ENCODE results near the gene ZEB1.

Gene ZEB1

GRCh38 chr10:31451766-31452165 is 132.8 kb downstream of the ZEB1 start:
- H3K4me1 ChIP-seq (ENCODE audit: control insufficient read depth, insufficient read depth, low read length) = no peaks in the 10 kb centered on the region
- CTCF ChIA-PET = interaction anchor here (0.7 kb wide), 1 partner anchor 1092 kb away, joined by 3 read pairs; no protein-coding TSS in a partner anchor
- no peaks in the 10 kb centered on the region for H3K9me3 ChIP-seq (ENCODE audit: control insufficient read depth, insufficient read depth, low read depth, low read length)
- no peak overlapping the region for H3K4me3 ChIP-seq (ENCODE audit: low read depth, low read length)
- H3K36me3 ChIP-seq (ENCODE audit: control insufficient read depth in 2 of 2, insufficient read depth in 1 of 2, low read length in 2 of 2) = no peaks in the 10 kb centered on the region
- no peak for TF ChIP-seq ZNF140 (tag by site-specific recombination; IDR thresholded peaks at IDR 0.05)
- no peak for TF ChIP-seq ZNF133 (tag by site-specific recombination; IDR thresholded peaks at IDR 0.05)
- TF ChIP-seq ELK4 (IDR thresholded peaks at IDR 0.05; ENCODE audit: borderline replicate concordance, low read depth, low read length) = no peak
- TF ChIP-seq PRDM6 (tag by site-specific recombination; IDR thresholded peaks at IDR 0.05) = no peak
- no peak for TF ChIP-seq SP3 (tag by site-specific recombination; IDR thresholded peaks at IDR 0.05)
- no peak for TF ChIP-seq ZFP41 (tag by site-specific recombination; IDR thresholded peaks at IDR 0.05; ENCODE audit: borderline replicate concordance)
- no peak for TF ChIP-seq FEZF1 (tag by site-specific recombination; IDR thresholded peaks at IDR 0.05)
- TF ChIP-seq ZNF704 (tag by site-specific recombination; IDR thresholded peaks at IDR 0.05) = no peak
- TF ChIP-seq PBX3 (CRISPR knock-in tag; IDR thresholded peaks at IDR 0.05) = no peak
- TF ChIP-seq GLI2 (tag by site-specific recombination; IDR thresholded peaks at IDR 0.05; ENCODE audit: borderline replicate concordance, low read depth) = no peak
- TF ChIP-seq ZNF776 (tag by site-specific recombination; IDR thresholded peaks at IDR 0.05; ENCODE audit: borderline replicate concordance) = no peak
- no peak overlapping the region for H3K27ac ChIP-seq (ENCODE audit: extremely low read depth, low read depth, low read length)
- POLR2A ChIA-PET = no interaction called here

- POLR2A ChIA-PET = no interaction called here
- H3K4me1 ChIP-seq (ENCODE audit: control insufficient read depth, insufficient read depth, low read length) = no peaks in the 10 kb centered on the region
- CTCF ChIA-PET = no interaction called here
- no peak overlapping the region for H3K27ac ChIP-seq (ENCODE audit: extremely low read depth, low read depth, low read length)
- TF ChIP-seq PBX3 (CRISPR knock-in tag; IDR thresholded peaks at IDR 0.05) (no peak), ZNF48 (tag by site-specific recombination; IDR thresholded peaks at IDR 0.05) (no peak), ZNF558 (tag by site-specific recombination; IDR thresholded peaks at IDR 0.05) (no peak), ZNF626 (tag by site-specific recombination; IDR thresholded peaks at IDR 0.05) (no peak), ZNF501 (tag by site-specific recombination; IDR thresholded peaks at IDR 0.05) (no peak), ZNF148 (tag by site-specific recombination; IDR thresholded peaks at IDR 0.05; ENCODE audit: borderline replicate concordance) (no peak), ZNF664 (tag by site-specific recombination; IDR thresholded peaks at IDR 0.05) (no peak), ZNF184 (tag by site-specific recombination; IDR thresholded peaks at IDR 0.05) (no peak), ZNF585B (tag by site-specific recombination; IDR thresholded peaks at IDR 0.05) (no peak), GLI2 (tag by site-specific recombination; IDR thresholded peaks at IDR 0.05; ENCODE audit: borderline replicate concordance, low read depth) (no peak), ZEB2 (tag by site-specific recombination; IDR thresholded peaks at IDR 0.05) (no peak), ZNF221 (tag by site-specific recombination; IDR thresholded peaks at IDR 0.05; ENCODE audit: borderline replicate concordance) (no peak)
- no peaks in the 10 kb centered on the region for H3K36me3 ChIP-seq (ENCODE audit: control insufficient read depth in 2 of 2, insufficient read depth in 1 of 2, low read length in 2 of 2)
- no peak overlapping the region for H3K4me3 ChIP-seq (ENCODE audit: low read depth, low read length)
- no peaks in the 10 kb centered on the region for H3K9me3 ChIP-seq (ENCODE audit: control insufficient read depth, insufficient read depth, low read depth, low read length)
Measured at GRCh38 chr10:31456468-31456867, 137.5 kb downstream of the ZEB1 start.

Data from HEK293 (cell line).